ENCODE measurements around the gene RNF157.

GRCh38 chr17:76271669-76272540, 31.6 kb upstream of the RNF157 start:
- no peak for TF ChIP-seq CTCF (IDR thresholded peaks at IDR 0.05)
- TF ChIP-seq POLR2A (IDR thresholded peaks at IDR 0.05): peak in 1 of 2 donors; percentile 27

All from thyroid gland (tissue), 4 donors.